Fibroblast of pulmonary artery (primary cell): ENCODE results near the gene SCN4B.
A peak's percentile ranks its signal among the peaks of the same experiment; 100 is the strongest.

Experiments
- DNase-seq: peaks from one replicate; pipeline ENCODE4 v3.0.0-alpha.2; 2010; ENCODE audit warnings: low read depth
- H3K4me3 ChIP-seq: replicated peaks from 2 replicates; pipeline ENCODE4 v1.5.1; 2011; ENCODE audit warnings: low read depth, mild to moderate bottlenecking, control low read depth, low read length, moderate library complexity
- TF ChIP-seq, protein P1 (sequence below): IDR thresholded peaks from 2 replicates; pipeline ENCODE4 v1.5.1; 2011; ENCODE audit warnings: mild to moderate bottlenecking, control low read depth, low read length, inconsistent platforms; ENCODE audit errors: missing control alignments

Gene SCN4B

DNA sequence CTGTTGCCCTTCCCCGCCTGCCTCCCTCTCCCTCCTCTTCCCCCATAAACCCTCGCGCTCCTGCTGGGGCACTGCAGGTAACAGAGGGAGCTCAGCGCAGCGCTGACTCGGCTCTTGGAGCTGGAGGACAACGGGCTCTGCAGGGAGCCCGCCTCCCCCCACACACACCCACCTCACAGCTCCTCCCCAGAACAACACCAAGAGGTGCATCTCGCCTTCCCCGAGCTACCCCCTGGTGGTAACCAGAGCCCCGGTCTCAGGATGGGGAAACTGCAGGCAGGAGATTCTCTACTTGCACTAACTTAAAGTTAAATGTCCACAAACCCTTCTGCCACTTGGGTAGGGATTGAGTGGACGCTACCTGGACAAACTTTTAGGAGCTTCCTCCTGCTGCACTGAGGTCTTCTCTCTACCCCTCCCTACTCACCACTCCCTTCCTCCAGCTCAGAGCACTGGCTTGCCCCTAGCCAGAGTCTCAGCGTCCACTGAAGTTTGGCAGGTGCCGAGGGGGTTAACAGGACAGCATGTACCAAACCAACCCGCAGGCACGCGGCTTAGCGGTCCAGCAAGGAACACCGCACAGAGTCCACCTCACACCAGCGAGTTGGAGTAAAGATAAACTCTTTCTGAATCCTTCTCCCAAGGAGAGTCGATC lies 4.0 kb upstream of the SCN4B start:
- H3K4me3 ChIP-seq: no peak overlapping the region
- TF ChIP-seq, protein P1, sequence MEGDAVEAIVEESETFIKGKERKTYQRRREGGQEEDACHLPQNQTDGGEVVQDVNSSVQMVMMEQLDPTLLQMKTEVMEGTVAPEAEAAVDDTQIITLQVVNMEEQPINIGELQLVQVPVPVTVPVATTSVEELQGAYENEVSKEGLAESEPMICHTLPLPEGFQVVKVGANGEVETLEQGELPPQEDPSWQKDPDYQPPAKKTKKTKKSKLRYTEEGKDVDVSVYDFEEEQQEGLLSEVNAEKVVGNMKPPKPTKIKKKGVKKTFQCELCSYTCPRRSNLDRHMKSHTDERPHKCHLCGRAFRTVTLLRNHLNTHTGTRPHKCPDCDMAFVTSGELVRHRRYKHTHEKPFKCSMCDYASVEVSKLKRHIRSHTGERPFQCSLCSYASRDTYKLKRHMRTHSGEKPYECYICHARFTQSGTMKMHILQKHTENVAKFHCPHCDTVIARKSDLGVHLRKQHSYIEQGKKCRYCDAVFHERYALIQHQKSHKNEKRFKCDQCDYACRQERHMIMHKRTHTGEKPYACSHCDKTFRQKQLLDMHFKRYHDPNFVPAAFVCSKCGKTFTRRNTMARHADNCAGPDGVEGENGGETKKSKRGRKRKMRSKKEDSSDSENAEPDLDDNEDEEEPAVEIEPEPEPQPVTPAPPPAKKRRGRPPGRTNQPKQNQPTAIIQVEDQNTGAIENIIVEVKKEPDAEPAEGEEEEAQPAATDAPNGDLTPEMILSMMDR: no peak
- DNase-seq: no peak

DNA sequence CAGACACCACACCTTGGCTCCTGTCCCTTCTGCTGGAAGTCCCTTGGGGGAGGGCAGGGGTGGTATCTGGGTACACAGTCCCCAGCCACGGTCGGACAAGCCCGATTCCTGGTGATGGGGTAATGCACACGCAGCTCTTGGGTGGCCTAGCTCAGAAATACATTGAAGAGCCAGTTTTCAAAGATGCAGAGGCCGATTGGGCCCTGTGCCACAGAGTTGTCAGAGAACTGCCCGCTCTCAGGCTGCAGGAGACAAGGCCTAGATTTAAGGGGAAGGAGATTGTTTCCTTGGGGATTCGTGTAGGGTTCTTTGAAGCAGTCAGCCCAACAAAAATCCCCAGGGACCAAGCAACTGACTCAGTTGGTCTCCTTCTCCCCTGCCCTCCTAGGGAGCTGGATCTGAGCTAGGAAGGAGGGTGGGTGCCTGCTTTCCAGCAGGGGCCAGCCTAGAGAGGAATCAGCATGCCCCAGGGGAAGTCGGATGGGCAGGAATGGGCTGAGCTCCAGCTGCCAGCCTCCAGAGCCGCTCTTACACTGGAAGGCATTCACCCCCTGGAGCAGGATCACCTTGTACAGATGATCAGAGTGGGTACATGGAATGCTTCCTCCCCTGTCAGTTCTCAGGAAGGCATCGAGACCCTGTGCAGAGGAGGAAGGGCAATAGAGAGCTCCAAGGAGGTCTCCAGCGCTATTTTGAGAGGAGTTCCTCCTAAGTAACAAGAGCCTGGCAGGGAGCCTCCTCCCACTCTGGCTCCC lies 3.3 kb upstream of the SCN4B start:
- TF ChIP-seq, protein P1: no peak
- H3K4me3 ChIP-seq: no peak overlapping the region
- no peak for DNase-seq

DNA sequence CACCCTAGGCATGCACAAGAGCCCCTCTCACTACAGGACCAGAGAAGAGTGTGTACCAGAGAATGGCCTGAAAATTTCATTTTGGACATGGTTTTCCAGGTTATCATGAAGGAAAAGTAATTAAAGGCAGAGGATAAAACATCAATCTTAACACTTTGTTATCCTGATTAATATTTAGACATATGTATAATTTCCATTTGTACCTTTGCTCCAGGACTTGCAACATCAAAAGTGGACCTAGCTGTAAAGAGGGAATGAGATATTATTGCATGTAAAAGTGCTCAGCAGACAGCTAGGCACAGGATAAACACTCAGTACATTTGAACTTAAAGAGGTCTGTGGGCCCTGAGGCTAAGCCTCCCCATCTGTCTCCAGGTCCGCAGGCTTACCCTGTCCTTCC lies 2.0 kb upstream of the SCN4B start:
- no peak overlapping the region for H3K4me3 ChIP-seq
- TF ChIP-seq, protein P1: no peak
- no peak for DNase-seq

DNA sequence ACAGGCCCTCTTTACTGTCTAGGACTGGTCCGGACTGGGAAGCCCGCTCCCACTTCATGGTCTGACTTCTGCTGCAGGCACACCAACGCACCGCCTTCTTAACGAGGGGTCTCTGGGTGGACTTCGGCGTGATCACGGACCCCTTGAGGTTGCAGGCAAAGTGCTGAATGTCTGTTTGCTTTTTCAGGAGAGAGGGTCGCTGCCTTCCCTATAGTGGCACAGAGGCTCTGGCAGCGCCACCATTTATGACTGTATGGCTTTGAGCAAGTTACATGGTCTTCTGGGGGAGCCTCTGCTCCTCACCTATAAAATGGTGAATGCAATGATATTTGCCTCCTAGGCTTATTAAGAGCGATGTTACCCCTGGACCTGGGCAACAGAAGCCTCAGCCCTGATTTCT lies 1.4 kb upstream of the SCN4B start:
- TF ChIP-seq, protein P1: no peak
- H3K4me3 ChIP-seq: no peak overlapping the region
- no peak for DNase-seq

DNA sequence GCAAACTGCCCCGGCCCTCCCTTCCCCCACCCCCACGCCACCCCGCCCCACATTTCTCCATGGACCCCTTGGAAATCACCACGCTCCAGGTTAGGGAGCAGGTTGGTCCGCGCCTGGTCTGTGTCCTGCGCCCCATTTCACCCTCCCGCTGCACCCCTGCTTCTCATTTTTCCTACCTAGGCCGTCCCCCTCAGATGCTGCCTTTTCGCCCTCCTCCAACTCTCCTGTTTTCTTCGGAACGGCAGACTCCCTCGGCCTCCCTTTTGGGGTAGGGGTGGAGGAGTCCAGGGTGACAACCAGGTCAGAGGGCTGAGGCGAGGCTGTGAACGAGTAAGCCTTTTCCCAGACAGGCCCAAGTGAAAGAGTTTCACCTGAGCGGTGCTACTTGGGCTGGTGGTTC lies 893 bp upstream of the SCN4B start:
- no peak for DNase-seq
- TF ChIP-seq, protein P1: no peak
- H3K4me3 ChIP-seq: no peak overlapping the region

DNA sequence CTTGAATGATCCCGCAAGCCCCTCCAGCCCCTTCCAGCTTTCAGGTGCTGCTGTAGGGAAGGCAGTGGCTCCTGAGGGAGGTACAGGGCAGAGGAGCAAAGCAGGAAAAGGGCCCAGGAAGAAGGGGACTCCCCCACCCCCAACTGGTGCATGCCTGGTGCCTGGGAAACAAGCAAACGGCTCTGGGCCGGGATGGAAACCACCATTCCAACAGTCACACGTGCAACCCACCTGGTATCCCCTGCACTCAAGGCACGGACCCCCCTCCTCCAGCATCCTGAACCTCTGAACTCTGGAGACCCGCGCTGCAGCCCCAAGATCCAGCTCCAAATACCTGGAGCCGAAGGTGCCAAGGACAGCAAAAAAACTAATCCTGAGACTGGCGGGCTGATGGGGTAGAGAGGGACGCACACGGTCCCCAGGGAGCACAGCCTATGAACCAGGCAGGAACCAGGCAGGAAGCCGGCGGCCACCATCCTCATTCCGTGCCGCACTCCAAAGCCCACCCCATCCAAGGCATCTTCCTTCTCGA lies 537 bp downstream of the SCN4B start:
- TF ChIP-seq, protein P1: no peak
- no peak for DNase-seq
- H3K4me3 ChIP-seq: peak overlapping the region; percentile 44

DNA sequence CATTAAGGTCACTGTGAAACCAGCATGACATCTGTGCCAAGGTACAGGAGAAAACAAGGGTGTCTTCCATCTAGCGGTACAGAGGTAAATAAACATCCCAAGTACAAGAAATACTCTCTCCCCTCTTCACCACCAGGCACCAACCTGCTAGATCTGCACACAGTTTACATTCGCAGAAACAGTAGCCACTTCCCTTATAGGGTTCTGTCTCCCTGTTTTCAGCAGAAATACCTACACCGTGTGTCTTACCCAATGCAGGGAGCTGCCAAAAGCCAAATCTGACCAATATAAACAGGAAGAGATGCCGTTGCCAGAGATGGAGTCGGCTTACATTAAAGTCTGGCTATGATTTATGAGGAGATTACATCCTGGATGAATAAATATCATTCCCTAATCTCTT lies 1.2 kb downstream of the SCN4B start:
- H3K4me3 ChIP-seq: no peak overlapping the region
- TF ChIP-seq, protein P1: no peak
- no peak for DNase-seq
